ENCODE results near the gene KIF14.

GRCh38 chr1:200540281-200540680, 80.3 kb downstream of the KIF14 start:
- no peak for TF ChIP-seq CTCF (IDR thresholded peaks at IDR 0.05)
- no peak for TF ChIP-seq POLR2AphosphoS5 (IDR thresholded peaks at IDR 0.05)
- no peak for TF ChIP-seq POLR2A (IDR thresholded peaks at IDR 0.05)
